ENCODE measurements around the gene OVCH1. TPM values are rescaled to one million over a fixed set of nuclear protein-coding genes. Genes with fewer than 3 reads are reported as not detected.

Gene OVCH1
- total RNA-seq, 1 experiment from 2014 or later = not detected

- ChIA-PET POLR2A (no interaction called here), RAD21 (ENCODE audit: low non-redundant PET in 1 of 2, low total read pairs in 2 of 2, uncharacterized antibody in 2 of 2, unreplicated experiment in 2 of 2) (no interaction called here), CTCF (no interaction called here)
- Histone ChIP-seq H3K4me2 (ENCODE audit: low read length) (no peak overlapping the region), H4K20me1 (ENCODE audit: insufficient read depth) (no peaks in the 10 kb centered on the region), H3K9ac (ENCODE audit: low read length) (no peak overlapping the region), H3K4me3 (replicated peaks in 1 of 2; ENCODE audit: low read depth in 1 of 2, low read length in 2 of 2) (no peak overlapping the region), H3K9me3 (ENCODE audit: control insufficient read depth in 1 of 2, insufficient read depth in 1 of 2, low read depth in 1 of 2, low read length in 2 of 2) (no peaks in the 10 kb centered on the region), H2AFZ (ENCODE audit: low read depth, low read length, poor library complexity, severe bottlenecking) (no peak overlapping the region), H3K79me2 (ENCODE audit: insufficient read depth, low read length) (no peaks in the 10 kb centered on the region), H3K27me3 (ENCODE audit: insufficient read depth, low read length) (0 out of 2 replicates have a peak, but pooled peaks cover 4% of the 10 kb centered on the region), H3K27ac (ENCODE audit: low read depth, low read length) (no peak overlapping the region), H3K36me3 (ENCODE audit: control insufficient read depth in 1 of 2, insufficient read depth in 2 of 2, low read length in 2 of 2) (no peaks in the 10 kb centered on the region), H3K4me1 (ENCODE audit: control insufficient read depth in 1 of 2, insufficient read depth in 2 of 2, low read length in 2 of 2) (no peaks in the 10 kb centered on the region), H3K9me2 (ENCODE audit: insufficient read depth) (no peaks in the 10 kb centered on the region)
- ATAC-seq = no peak
- TF ChIP-seq ZNF274 (IDR thresholded peaks at IDR 0.05; ENCODE audit: low read depth, low read length) = no peak
- intact Hi-C loops (cut with micrococcal nuclease) = loop anchor here (10.0 kb wide), 2 partner anchors 446 to 1474 kb away; no protein-coding TSS in a partner anchor
- DNase-seq (ENCODE audit: low read depth, low spot score) = no peak
- no TSS peak for BruUV-seq (replicated peaks)
Measured at GRCh38 chr12:29510591-29511185, 13.2 kb upstream of the OVCH1 start.

DNA sequence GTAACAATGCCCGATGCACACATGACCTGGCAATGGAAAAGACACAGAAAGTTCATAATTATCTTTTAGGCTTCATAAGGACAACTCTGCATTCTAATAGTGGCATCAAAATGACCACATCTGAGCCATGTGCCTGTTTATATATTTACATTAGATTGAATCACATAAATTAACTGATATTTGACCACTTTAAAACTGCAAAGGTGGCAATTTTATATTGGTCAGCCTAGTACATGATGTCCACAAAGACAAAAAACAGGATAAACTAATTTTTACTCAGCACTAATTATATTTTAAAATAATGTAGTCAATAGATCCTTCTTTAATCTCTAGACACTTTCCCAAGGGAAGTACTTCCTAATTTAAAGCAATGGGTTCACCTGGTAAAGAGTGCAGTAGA, 12.0 kb upstream of the OVCH1 start:
- ChIA-PET CTCF (no interaction called here), POLR2A (no interaction called here), RAD21 (ENCODE audit: low non-redundant PET in 1 of 2, low total read pairs in 2 of 2, uncharacterized antibody in 2 of 2, unreplicated experiment in 2 of 2) (no interaction called here)
- BruUV-seq (replicated peaks) = no TSS peak
- ATAC-seq (no peak), DNase-seq (ENCODE audit: low read depth, low spot score) (no peak)
- Histone ChIP-seq H2AFZ (ENCODE audit: low read depth, low read length, poor library complexity, severe bottlenecking) (no peak overlapping the region), H3K36me3 (ENCODE audit: control insufficient read depth in 1 of 2, insufficient read depth in 2 of 2, low read length in 2 of 2) (no peaks in the 10 kb centered on the region), H4K20me1 (ENCODE audit: insufficient read depth) (no peaks in the 10 kb centered on the region), H3K9ac (ENCODE audit: low read length) (no peak overlapping the region), H3K79me2 (ENCODE audit: insufficient read depth, low read length) (no peaks in the 10 kb centered on the region), H3K27ac (ENCODE audit: low read depth, low read length) (no peak overlapping the region), H3K27me3 (ENCODE audit: insufficient read depth, low read length) (0 out of 2 replicates have a peak, but pooled peaks cover 4% of the 10 kb centered on the region), H3K9me3 (ENCODE audit: control insufficient read depth in 1 of 2, insufficient read depth in 1 of 2, low read depth in 1 of 2, low read length in 2 of 2) (no peaks in the 10 kb centered on the region), H3K4me2 (ENCODE audit: low read length) (no peak overlapping the region), H3K4me1 (ENCODE audit: control insufficient read depth in 1 of 2, insufficient read depth in 2 of 2, low read length in 2 of 2) (no peaks in the 10 kb centered on the region), H3K9me2 (ENCODE audit: insufficient read depth) (no peaks in the 10 kb centered on the region), H3K4me3 (replicated peaks in 1 of 2; ENCODE audit: low read depth in 1 of 2, low read length in 2 of 2) (no peak overlapping the region)
- intact Hi-C loops (cut with micrococcal nuclease) = no loop called here
- TF ChIP-seq CEBPB (IDR thresholded peaks at IDR 0.05; ENCODE audit: low read depth) = no peak

- H3K27me3 ChIP-seq (ENCODE audit: insufficient read depth, low read length) = 0 out of 2 replicates have a peak, but pooled peaks cover 4% of the 10 kb centered on the region
- no peak overlapping the region for H3K4me2 ChIP-seq (ENCODE audit: low read length)
- DNase-seq (ENCODE audit: low read depth, low spot score) = no peak
- ATAC-seq = no peak
- no peaks in the 10 kb centered on the region for H3K9me2 ChIP-seq (ENCODE audit: insufficient read depth)
- H2AFZ ChIP-seq (ENCODE audit: low read depth, low read length, poor library complexity, severe bottlenecking) = no peak overlapping the region
- no peaks in the 10 kb centered on the region for H3K9me3 ChIP-seq (ENCODE audit: control insufficient read depth in 1 of 2, insufficient read depth in 1 of 2, low read depth in 1 of 2, low read length in 2 of 2)
- no TSS peak for BruUV-seq (replicated peaks)
- ChIA-PET RAD21 (ENCODE audit: low non-redundant PET in 1 of 2, low total read pairs in 2 of 2, uncharacterized antibody in 2 of 2, unreplicated experiment in 2 of 2) (interaction anchor here in 1 of 2 experiments (0.6 kb wide), 1 partner anchor 295 kb away, joined by 3 read pairs; no protein-coding TSS in a partner anchor), POLR2A (no interaction called here), CTCF (no interaction called here)
- no peak overlapping the region for H3K27ac ChIP-seq (ENCODE audit: low read depth, low read length)
- no peaks in the 10 kb centered on the region for H3K79me2 ChIP-seq (ENCODE audit: insufficient read depth, low read length)
- intact Hi-C loops (cut with micrococcal nuclease) = no loop called here
- no peaks in the 10 kb centered on the region for H4K20me1 ChIP-seq (ENCODE audit: insufficient read depth)
- H3K4me3 ChIP-seq (replicated peaks in 1 of 2; ENCODE audit: low read depth in 1 of 2, low read length in 2 of 2) = no peak overlapping the region
- no peak overlapping the region for H3K9ac ChIP-seq (ENCODE audit: low read length)
- no peaks in the 10 kb centered on the region for H3K36me3 ChIP-seq (ENCODE audit: control insufficient read depth in 1 of 2, insufficient read depth in 2 of 2, low read length in 2 of 2)
- no peaks in the 10 kb centered on the region for H3K4me1 ChIP-seq (ENCODE audit: control insufficient read depth in 1 of 2, insufficient read depth in 2 of 2, low read length in 2 of 2)
- TF ChIP-seq ZNF274 (IDR thresholded peaks at IDR 0.05; ENCODE audit: low read depth, low read length) (no peak), SIN3A (IDR thresholded peaks at IDR 0.05; ENCODE audit: low read depth) (no peak), TCF7L2 (IDR thresholded peaks at IDR 0.05; ENCODE audit: borderline replicate concordance, extremely low read depth, insufficient read depth, insufficient read length) (no peak)
- TF ChIP-seq, protein P1, sequence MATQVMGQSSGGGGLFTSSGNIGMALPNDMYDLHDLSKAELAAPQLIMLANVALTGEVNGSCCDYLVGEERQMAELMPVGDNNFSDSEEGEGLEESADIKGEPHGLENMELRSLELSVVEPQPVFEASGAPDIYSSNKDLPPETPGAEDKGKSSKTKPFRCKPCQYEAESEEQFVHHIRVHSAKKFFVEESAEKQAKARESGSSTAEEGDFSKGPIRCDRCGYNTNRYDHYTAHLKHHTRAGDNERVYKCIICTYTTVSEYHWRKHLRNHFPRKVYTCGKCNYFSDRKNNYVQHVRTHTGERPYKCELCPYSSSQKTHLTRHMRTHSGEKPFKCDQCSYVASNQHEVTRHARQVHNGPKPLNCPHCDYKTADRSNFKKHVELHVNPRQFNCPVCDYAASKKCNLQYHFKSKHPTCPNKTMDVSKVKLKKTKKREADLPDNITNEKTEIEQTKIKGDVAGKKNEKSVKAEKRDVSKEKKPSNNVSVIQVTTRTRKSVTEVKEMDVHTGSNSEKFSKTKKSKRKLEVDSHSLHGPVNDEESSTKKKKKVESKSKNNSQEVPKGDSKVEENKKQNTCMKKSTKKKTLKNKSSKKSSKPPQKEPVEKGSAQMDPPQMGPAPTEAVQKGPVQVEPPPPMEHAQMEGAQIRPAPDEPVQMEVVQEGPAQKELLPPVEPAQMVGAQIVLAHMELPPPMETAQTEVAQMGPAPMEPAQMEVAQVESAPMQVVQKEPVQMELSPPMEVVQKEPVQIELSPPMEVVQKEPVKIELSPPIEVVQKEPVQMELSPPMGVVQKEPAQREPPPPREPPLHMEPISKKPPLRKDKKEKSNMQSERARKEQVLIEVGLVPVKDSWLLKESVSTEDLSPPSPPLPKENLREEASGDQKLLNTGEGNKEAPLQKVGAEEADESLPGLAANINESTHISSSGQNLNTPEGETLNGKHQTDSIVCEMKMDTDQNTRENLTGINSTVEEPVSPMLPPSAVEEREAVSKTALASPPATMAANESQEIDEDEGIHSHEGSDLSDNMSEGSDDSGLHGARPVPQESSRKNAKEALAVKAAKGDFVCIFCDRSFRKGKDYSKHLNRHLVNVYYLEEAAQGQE (IDR thresholded peaks at IDR 0.05; ENCODE audit: low read depth) = no peak; the same call in 1 of the 2 replicates
- TF ChIP-seq, protein P2, sequence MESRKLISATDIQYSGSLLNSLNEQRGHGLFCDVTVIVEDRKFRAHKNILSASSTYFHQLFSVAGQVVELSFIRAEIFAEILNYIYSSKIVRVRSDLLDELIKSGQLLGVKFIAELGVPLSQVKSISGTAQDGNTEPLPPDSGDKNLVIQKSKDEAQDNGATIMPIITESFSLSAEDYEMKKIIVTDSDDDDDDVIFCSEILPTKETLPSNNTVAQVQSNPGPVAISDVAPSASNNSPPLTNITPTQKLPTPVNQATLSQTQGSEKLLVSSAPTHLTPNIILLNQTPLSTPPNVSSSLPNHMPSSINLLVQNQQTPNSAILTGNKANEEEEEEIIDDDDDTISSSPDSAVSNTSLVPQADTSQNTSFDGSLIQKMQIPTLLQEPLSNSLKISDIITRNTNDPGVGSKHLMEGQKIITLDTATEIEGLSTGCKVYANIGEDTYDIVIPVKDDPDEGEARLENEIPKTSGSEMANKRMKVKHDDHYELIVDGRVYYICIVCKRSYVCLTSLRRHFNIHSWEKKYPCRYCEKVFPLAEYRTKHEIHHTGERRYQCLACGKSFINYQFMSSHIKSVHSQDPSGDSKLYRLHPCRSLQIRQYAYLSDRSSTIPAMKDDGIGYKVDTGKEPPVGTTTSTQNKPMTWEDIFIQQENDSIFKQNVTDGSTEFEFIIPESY (IDR thresholded peaks at IDR 0.05; ENCODE audit: extremely low read depth, insufficient replicate concordance, low read length) = no peak
Measured at GRCh38 chr12:29508949-29509348, 11.5 kb upstream of the OVCH1 start.

Data from HCT116 (cell line).